HepG2 (cell line): ENCODE measurements around the gene HES7. TPM values are rescaled to one million over a fixed set of nuclear protein-coding genes. Genes with fewer than 3 reads are reported as not detected.

Experiments
- ATAC-seq: fragments of 200-7000 bp; cut with Tn5 transposase; 3 replicates; pipeline ENCODE4 v1.9.1; 2020; ENCODE audit warnings: mild to moderate bottlenecking, moderate library complexity
- BruUV-seq: library from RNA; stranded (reverse); fragments of 400-500 nt; replicated peaks from 2 replicates; lab custom pipeline; 2021; lab: Mats Ljungman, UMichigan
- CTCF ChIA-PET: fragments of 300-600 bp; formaldehyde crosslinking; extraction: SDS; loops from one replicate; lab custom pipeline; 2021; ENCODE audit warnings: low total read pairs, inconsistent platforms, low intra/inter-chr PET ratio; lab: Yijun Ruan, JAX
- POLR2A ChIA-PET: fragments of 350-600 bp; sonication (Branson Sonifier 250); formaldehyde crosslinking; loops from one replicate; lab custom pipeline; 2020; ENCODE audit warnings: antibody characterized with exemption, inconsistent platforms; lab: Yijun Ruan, JAX
- DNase-seq: peaks from one replicate; pipeline ENCODE4 v3.0.0-alpha.2; 2015; ENCODE audit warnings: low spot score
- FAIRE-seq: peaks from 3 replicates; lab custom pipeline; 2011; peaks lifted over from hg19 to GRCh38; lab: Jason Lieb, UNC
- H2AFZ ChIP-seq: one replicate; pipeline ENCODE4 v1.6.1; 2011; ENCODE audit warnings: low read length, inconsistent platforms
- H3K27ac ChIP-seq: fragments of 300-600 bp; 3 replicates; pipeline ENCODE4 v1.8.0; 2011; ENCODE audit warnings: mixed run types, mild to moderate bottlenecking, mixed read lengths, low read length, inconsistent platforms; ENCODE audit not compliant: insufficient read depth; ENCODE audit errors: extremely low read length
- H3K27me3 ChIP-seq, 2 experiments: fragments of 200-600 bp in 1 of 2; 2 replicates in 1 of 2; 3 replicates in 1 of 2; pipeline versions ENCODE4 v1.6.0 to v1.8.0; 2011; ENCODE audit warnings: low read length in 2 of 2, mild to moderate bottlenecking in 2 of 2, moderate library complexity in 2 of 2, inconsistent platforms in 1 of 2; ENCODE audit not compliant: insufficient read depth in 2 of 2, control insufficient read depth in 1 of 2
- H3K36me3 ChIP-seq, 2 experiments: fragments of 200-600 bp in 1 of 2; replicated peaks in 1 of 2; 2 replicates in 1 of 2; 3 replicates in 1 of 2; pipeline versions ENCODE4 v1.5.1 to v1.8.0; 2011; ENCODE audit warnings: low read length in 2 of 2, inconsistent platforms in 1 of 2; ENCODE audit not compliant: insufficient read depth in 2 of 2, control insufficient read depth in 1 of 2
- H3K4me1 ChIP-seq: 2 replicates; pipeline ENCODE4 v1.5.1; 2012; ENCODE audit warnings: low read length, inconsistent platforms; ENCODE audit not compliant: insufficient read depth
- H3K4me2 ChIP-seq: 2 replicates; pipeline ENCODE4 v1.6.0; 2011; ENCODE audit warnings: low read depth, low read length, inconsistent platforms
- H3K4me3 ChIP-seq, 3 experiments: fragments of 200-600 bp in 1 of 3; sonication (generic), shearing (Covaris generic) in 1 of 3; replicated peaks in 1 of 3; 2 replicates each; pipeline ENCODE4 v1.5.1; 2011 to 2016; ENCODE audit warnings: low read length in 3 of 3, inconsistent platforms in 2 of 3, low read depth in 2 of 3, mild to moderate bottlenecking in 2 of 3, control low read depth in 1 of 3, mixed read lengths in 1 of 3; ENCODE audit not compliant: insufficient read depth in 1 of 3
- H3K79me2 ChIP-seq: one replicate; pipeline ENCODE4 v1.6.1; 2011; ENCODE audit warnings: low read length, inconsistent platforms; ENCODE audit not compliant: insufficient read depth
- H3K9ac ChIP-seq: 2 replicates; pipeline ENCODE4 v1.6.0; 2011; ENCODE audit warnings: mild to moderate bottlenecking, low read depth, low read length, inconsistent platforms; ENCODE audit not compliant: insufficient read depth
- H3K9me3 ChIP-seq: 2 replicates; pipeline ENCODE4 v1.5.1; 2012; ENCODE audit warnings: mild to moderate bottlenecking, low read length
- H4K20me1 ChIP-seq: 2 replicates; pipeline ENCODE4 v1.6.0; 2011; ENCODE audit warnings: inconsistent platforms, mild to moderate bottlenecking, low read length, moderate library complexity; ENCODE audit not compliant: insufficient read depth
- BHLHE40 ChIP-seq: IDR thresholded peaks from 2 replicates; pipeline ENCODE4 v1.6.1; 2011; ENCODE audit warnings: low read length, improper control_type of control experiment
- FOXK1 ChIP-seq: sonication (generic); formaldehyde crosslinking; IDR thresholded peaks from 2 replicates; pipeline ENCODE4 v1.4.0; 2020; ENCODE audit warnings: low read depth, missing genetic modification reagents, borderline replicate concordance
- MAX ChIP-seq: IDR thresholded peaks from 2 replicates; pipeline ENCODE4 v1.6.1; 2012; ENCODE audit warnings: inconsistent platforms
- ZMYM4 ChIP-seq: sonication (generic); formaldehyde crosslinking; IDR thresholded peaks from 2 replicates; pipeline ENCODE4 v1.8.1; 2023; ENCODE audit warnings: mild to moderate bottlenecking, missing genetic modification reagents
- ZNF121 ChIP-seq: sonication (generic); formaldehyde crosslinking; IDR thresholded peaks from 2 replicates; pipeline ENCODE4 v1.5.0; 2020; ENCODE audit warnings: mild to moderate bottlenecking, missing genetic modification reagents
- ZNF609 ChIP-seq: sonication (generic); formaldehyde crosslinking; IDR thresholded peaks from 2 replicates; pipeline ENCODE4 v1.4.0; 2020; ENCODE audit warnings: mild to moderate bottlenecking, missing genetic modification reagents, borderline replicate concordance
- WGBS: methylation state at CpG from one replicate; pipeline ENCODE4 v1.1.6; 2017; ENCODE audit warnings: low lambda C conversion rate; 5-methylcytosine and 5-hydroxymethylcytosine counted together
- in situ Hi-C: cut with HindIII; loops from 2 replicates; pipeline ENCODE4 v1.10.0; 2017; ENCODE audit warnings: low pct_unique_long_range_greater_than_20kb; ENCODE audit not compliant: extremely low pct_ligation_motif_present
- intact Hi-C: fragments of 100-400 bp; cut with micrococcal nuclease; formaldehyde crosslinking; loops from one replicate; pipeline ENCODE4 v1.10.0; 2022; ENCODE audit not compliant: unreplicated experiment
- polyA plus RNA-seq, 8 experiments: library from polyadenylated mRNA; depleted of rRNA in 3 of 8; stranded (reverse) in 7 of 8; unstranded in 1 of 8; fragments of >200 nt; fragmentation: Illumina TruSeq in 4 of 8; extraction: Trizol in 4 of 8; gene quantifications; 2 replicates each; pipeline versions ENCODE4 v1.2.1 to v1.2.3, GENCODE V29; 2011 to 2016; ENCODE audit warnings: low read depth in 4 of 8, missing spikeins in 1 of 8, mixed read lengths in 1 of 8; ENCODE audit not compliant: insufficient read depth in 1 of 8
- total RNA-seq, 5 experiments: library from RNA; depleted of rRNA; stranded (reverse); fragments of >200 nt; fragmentation: Illumina TruSeq; extraction: Trizol; gene quantifications; 2 replicates each; pipeline ENCODE4 v1.2.3, GENCODE V29; 2016; ENCODE audit warnings: low read depth in 1 of 5

Gene HES7
- total and polyA plus RNA-seq, 2 of the 13 experiments (the other 11 are each of a cell fraction or from before 2014, with no cell fraction given): not detected

- TF ChIP-seq ZNF609 (0 out of 2 replicates have a peak, but pooled peaks have one; percentile 7), MAX (0 out of 2 replicates have a peak, but pooled peaks have one; percentile 30), ZMYM4 (CRISPR knock-in tag) (no peak)
Measured at GRCh38 chr17:8133399-8133798, 9.5 kb upstream of the HES7 start (continued).

- Histone ChIP-seq H3K4me1 (peaks cover 29% of the 10 kb centered on the region), H2AFZ (no peak overlapping the region), H3K36me3 (no peaks in the 10 kb centered on the region), H3K9me3 (no peaks in the 10 kb centered on the region), H3K27ac (no peak overlapping the region), H3K27me3 (peaks cover 0 to 12% of the 10 kb centered on the region in 2 experiments; a peak in 1 of 5 replicates), H3K79me2 (no peaks in the 10 kb centered on the region), H3K4me3 (no peak overlapping the region), H4K20me1 (no peaks in the 10 kb centered on the region), H3K9ac (no peak overlapping the region), H3K4me2 (no peak overlapping the region)
- FAIRE-seq: no peak
- CTCF ChIA-PET: no interaction called here
- in situ Hi-C loops: no loop called here
- WGBS: 17% methylated on average over 3 of the region's 3 CpGs
- POLR2A ChIA-PET: no interaction called here
- no peak for DNase-seq
- intact Hi-C loops: no loop called here
- 0 out of 2 replicates have a peak, but pooled peaks have one; percentile 20 for TF ChIP-seq BHLHE40
- TF ChIP-seq FOXK1: no peak
- TF ChIP-seq ZNF121: peak; percentile 61
- no TSS peak for BruUV-seq
- no peak for ATAC-seq
Measured at GRCh38 chr17:8131844-8132441, 8.0 kb upstream of the HES7 start.
